ENCODE data around the gene ICAM2. TPM values are rescaled to one million over a fixed set of nuclear protein-coding genes. Genes with fewer than 3 reads are reported as not detected.

The ICAM2 gene
- polyA plus RNA-seq, 4 donors = 22.0 to 36.0 (median 29.4) TPM

GRCh38 chr17:63954402-63955063, 65.9 kb downstream of the ICAM2 start:
- no peak for DNase-seq (ENCODE audit: low read depth in 4 of 4, low spot score in 2 of 4)

Other genes starting within 250 kb of the ICAM2 start
- 100 to 1,000 TPM in 3 of 4 donors, 10 to 100 TPM in 1; 86.9 to 126 (median 108) TPM for gene CCDC47, start 247.0 kb downstream of the ICAM2 start, polyA plus RNA-seq (ENCODE audit: insufficient read length in 4 of 4)
- 100 to 1,000 TPM; 125 to 212 (median 183) TPM for gene DDX42, start 246.5 kb downstream of the ICAM2 start, polyA plus RNA-seq (ENCODE audit: insufficient read length in 4 of 4)
- gene PSMC5, start 193.2 kb downstream of the ICAM2 start, polyA plus RNA-seq (ENCODE audit: insufficient read length in 4 of 4) = 100 to 1,000 TPM; 156 to 190 (median 181) TPM
- 10 to 100 TPM; 59.9 to 92.1 (median 62.6) TPM for gene FTSJ3, start 193.0 kb downstream of the ICAM2 start, polyA plus RNA-seq (ENCODE audit: insufficient read length in 4 of 4)
- gene SMARCD2, start 177.9 kb downstream of the ICAM2 start, polyA plus RNA-seq (ENCODE audit: insufficient read length in 4 of 4) = 10 to 100 TPM; 55.0 to 63.8 (median 57.8) TPM
- under 1 TPM in 2 of 4 donors, not detected in 2; 0.61 to 0.82 TPM for gene CSH2, start 147.0 kb downstream of the ICAM2 start, polyA plus RNA-seq (ENCODE audit: insufficient read length in 4 of 4)
- not detected for gene GH2, start 138.7 kb downstream of the ICAM2 start, polyA plus RNA-seq (ENCODE audit: insufficient read length in 4 of 4)
- 1 to 10 TPM in 1 of 4 donors, under 1 TPM in 1, not detected in 2; 0.55 to 1.8 TPM for gene CSH1, start 124.1 kb downstream of the ICAM2 start, polyA plus RNA-seq (ENCODE audit: insufficient read length in 4 of 4)
- gene CSHL1, start 109.4 kb downstream of the ICAM2 start, polyA plus RNA-seq (ENCODE audit: insufficient read length in 4 of 4) = not detected
- gene GH1, start 101.8 kb downstream of the ICAM2 start, polyA plus RNA-seq (ENCODE audit: insufficient read length in 4 of 4) = not detected
- 1 to 10 TPM; 1.8 to 3.0 (median 2.9) TPM for gene CD79B, start 88.3 kb downstream of the ICAM2 start, polyA plus RNA-seq (ENCODE audit: insufficient read length in 4 of 4)
- 1 to 10 TPM in 3 of 4 donors, under 1 TPM in 1; 0.99 to 1.3 (median 1.2) TPM for gene SCN4A, start 47.7 kb downstream of the ICAM2 start, polyA plus RNA-seq (ENCODE audit: insufficient read length in 4 of 4)
- gene PRR29, start 22.3 kb downstream of the ICAM2 start, polyA plus RNA-seq (ENCODE audit: insufficient read length in 4 of 4) = 1 to 10 TPM; 2.9 to 4.0 (median 3.6) TPM
- gene ERN1, start 109.5 kb upstream of the ICAM2 start, polyA plus RNA-seq (ENCODE audit: insufficient read length in 4 of 4) = 10 to 100 TPM in 1 of 4 donors, 1 to 10 TPM in 3; 7.7 to 11.1 (median 8.9) TPM
- gene TEX2, start 242.6 kb upstream of the ICAM2 start, polyA plus RNA-seq (ENCODE audit: insufficient read length in 4 of 4) = 10 to 100 TPM; 23.7 to 27.1 (median 25.8) TPM